Metanephros (tissue), 1 donor: Measurements from ENCODE around the gene YIPF2. TPM values are rescaled to one million over a fixed set of nuclear protein-coding genes. Genes with fewer than 3 reads are reported as not detected.

ENCODE experiments used
- total RNA-seq: library from RNA; depleted of rRNA; stranded (reverse); fragments of >200 nt; gene quantifications from one replicate; pipeline ENCODE4 v1.2.3, GENCODE V29; 2014

Gene YIPF2
- total RNA-seq: 60.4 TPM

DNA sequence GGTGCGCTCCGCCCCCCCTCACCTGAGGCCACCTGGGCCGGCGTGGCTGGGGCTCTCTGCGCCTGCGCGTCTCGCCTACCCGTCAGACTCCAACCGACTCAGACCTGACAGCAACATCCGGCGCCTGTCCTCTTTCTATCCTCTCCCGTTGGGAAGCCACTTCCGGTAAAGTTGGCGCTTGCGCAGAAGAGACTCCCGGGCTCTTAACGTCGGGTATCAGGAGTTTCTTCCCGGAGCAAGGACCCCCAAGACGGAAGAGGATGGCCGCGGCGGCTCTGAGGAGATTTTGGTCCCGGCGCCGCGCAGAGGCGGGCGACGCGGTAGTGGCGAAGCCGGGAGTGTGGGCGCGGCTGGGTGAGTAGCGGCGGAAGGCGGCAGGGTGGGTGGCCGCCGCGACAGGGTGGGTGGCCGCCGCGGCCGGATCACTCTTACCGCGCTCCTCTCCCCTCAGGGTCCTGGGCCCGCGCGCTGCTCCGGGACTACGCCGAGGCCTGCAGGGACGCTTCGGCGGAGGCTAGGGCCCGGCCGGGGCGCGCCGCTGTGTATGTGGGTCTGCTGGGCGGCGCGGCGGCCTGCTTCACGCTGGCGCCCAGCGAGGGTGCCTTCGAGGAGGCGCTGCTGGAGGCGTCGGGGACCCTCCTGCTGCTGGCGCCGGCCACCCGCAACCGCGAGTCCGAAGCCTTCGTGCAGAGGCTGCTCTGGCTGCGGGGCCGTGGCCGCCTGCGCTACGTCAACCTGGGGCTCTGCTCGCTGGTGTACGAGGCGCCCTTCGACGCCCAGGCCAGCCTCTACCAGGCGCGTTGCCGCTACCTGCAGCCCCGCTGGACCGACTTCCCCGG, at the start of gene YIPF2, which contains the start of gene TIMM29:
Gene YIPF2 (minus strand): TSS at position 77 of the 839 bp plus-strand sequence. CDS start 229 bp downstream, outside the sequence.
Gene TIMM29 (plus strand): TSS at position 249 of the 839 bp plus-strand sequence. CDS start 12 bp downstream, at position 261.

DNA sequence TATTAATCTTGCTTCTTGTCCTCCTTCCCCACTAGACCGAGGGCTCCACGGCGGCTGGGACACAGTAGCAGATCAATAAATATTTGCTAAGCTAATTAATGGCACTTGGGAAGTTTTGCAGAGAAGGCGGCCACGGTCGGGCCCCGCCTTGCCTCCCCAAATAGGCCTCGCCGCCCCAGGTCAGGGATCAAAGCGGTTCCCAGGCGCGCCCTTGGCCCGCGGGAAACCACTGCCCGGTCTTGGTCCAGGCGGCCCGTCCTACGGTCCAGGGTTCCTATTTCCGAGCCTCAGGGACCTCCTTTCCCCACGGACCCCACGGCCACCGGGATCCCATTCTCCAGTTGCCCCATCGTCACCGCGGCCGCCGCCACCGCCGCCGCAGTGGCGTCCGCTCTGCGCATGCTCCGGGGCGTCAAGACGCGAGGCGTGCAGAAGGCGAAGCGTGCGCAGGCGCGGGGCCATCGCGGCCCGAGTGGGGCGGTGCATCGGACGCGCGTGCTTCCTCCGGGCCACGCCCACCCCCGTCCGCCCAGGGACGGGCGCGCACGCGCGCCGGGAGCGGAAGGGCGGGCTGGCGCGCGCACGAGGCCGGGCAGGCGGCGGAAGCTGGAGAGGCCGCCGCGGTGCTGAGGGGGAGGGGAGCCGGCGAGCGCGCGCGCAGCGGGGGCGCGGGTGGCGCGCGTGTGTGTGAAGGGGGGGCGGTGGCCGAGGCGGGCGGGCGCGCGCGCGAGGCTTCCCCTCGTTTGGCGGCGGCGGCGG, 32.1 kb upstream of the YIPF2 start, which contains the start of gene SMARCA4:
Gene SMARCA4 (plus strand): TSS at position 717 of the 759 bp plus-strand sequence. CDS start 23,122 bp downstream, outside the sequence.

Other genes starting within 250 kb of the YIPF2 start
- 43.9 TPM for gene QTRT1, start 227.2 kb downstream of the YIPF2 start, total RNA-seq
- gene DNM2, start 210.6 kb downstream of the YIPF2 start, total RNA-seq: 172 TPM
- gene TMED1, start 92.4 kb downstream of the YIPF2 start, total RNA-seq: 40.9 TPM
- 6.4 TPM for gene C19orf38, start 80.2 kb downstream of the YIPF2 start, total RNA-seq
- 42.0 TPM for gene CARM1, start 57.1 kb downstream of the YIPF2 start, total RNA-seq
- 37.7 TPM for gene TIMM29, start 172 bp upstream of the YIPF2 start, total RNA-seq
- gene SMARCA4, start 32.4 kb upstream of the YIPF2 start, total RNA-seq: 124 TPM
- 37.5 TPM for gene LDLR, start 160.8 kb upstream of the YIPF2 start, total RNA-seq
- 28.0 TPM for gene SPC24, start 227.1 kb upstream of the YIPF2 start, total RNA-seq